Neural cell (in vitro differentiated cells): ENCODE results near the gene PDGFA.

ENCODE experiments used
- MXI1 ChIP-seq: fragments of 450-650 bp; conservative IDR thresholded peaks from 2 replicates; pipeline ENCODE4 v1.6.1; 2014; ENCODE audit warnings: antibody characterized with exemption, mild to moderate bottlenecking; ENCODE audit not compliant: poor library complexity, severe bottlenecking
- SMC3 ChIP-seq: fragments of 450-650 bp; conservative IDR thresholded peaks from 2 replicates; pipeline ENCODE4 v1.6.1; 2014; ENCODE audit warnings: antibody characterized with exemption, mild to moderate bottlenecking, moderate library complexity; ENCODE audit not compliant: poor library complexity
- TF ChIP-seq, protein P1 (sequence below): fragments of 450-650 bp; IDR thresholded peaks from 2 replicates; pipeline ENCODE4 v1.5.1; 2014; ENCODE audit warnings: antibody characterized with exemption, mild to moderate bottlenecking, moderate library complexity; ENCODE audit not compliant: poor library complexity, severe bottlenecking
- TF ChIP-seq, protein P2 (sequence below): IDR thresholded peaks from 2 replicates; pipeline ENCODE4 v1.6.1; 2012; ENCODE audit warnings: borderline replicate concordance

DNA sequence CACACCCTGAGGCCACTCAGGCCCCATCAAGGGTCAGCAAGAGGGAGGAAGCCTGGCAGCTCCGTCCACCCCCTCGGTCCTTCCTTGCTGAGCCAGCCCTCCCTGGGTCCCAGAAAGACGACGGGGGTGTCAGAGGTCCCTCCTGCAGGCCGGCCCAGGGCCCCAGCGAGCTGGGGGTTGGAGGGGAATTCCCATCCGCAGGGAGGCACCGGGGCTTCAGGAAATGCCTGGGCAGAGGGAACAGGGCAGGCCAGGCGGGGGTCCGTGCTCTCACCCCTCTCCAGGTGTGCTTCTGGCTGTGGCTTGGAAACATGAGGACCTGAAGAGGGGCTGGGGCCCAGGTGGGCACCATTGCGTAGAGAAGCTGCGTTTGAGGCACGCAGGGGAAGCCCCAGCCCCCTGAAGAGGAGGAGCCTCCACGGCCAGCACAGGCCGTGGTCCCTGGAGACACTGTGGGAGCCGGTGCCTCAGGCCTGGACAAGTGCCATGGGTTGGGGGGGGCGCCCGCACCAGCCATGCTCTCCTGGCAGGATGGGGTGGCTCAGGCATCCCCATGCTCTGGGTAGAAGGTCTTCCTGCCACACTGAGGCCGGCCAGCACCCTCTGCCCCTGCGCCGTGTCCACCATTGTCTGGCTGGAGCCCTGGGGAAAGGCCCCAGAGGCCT is 66.7 kb downstream of the PDGFA start:
- TF ChIP-seq, protein P1, sequence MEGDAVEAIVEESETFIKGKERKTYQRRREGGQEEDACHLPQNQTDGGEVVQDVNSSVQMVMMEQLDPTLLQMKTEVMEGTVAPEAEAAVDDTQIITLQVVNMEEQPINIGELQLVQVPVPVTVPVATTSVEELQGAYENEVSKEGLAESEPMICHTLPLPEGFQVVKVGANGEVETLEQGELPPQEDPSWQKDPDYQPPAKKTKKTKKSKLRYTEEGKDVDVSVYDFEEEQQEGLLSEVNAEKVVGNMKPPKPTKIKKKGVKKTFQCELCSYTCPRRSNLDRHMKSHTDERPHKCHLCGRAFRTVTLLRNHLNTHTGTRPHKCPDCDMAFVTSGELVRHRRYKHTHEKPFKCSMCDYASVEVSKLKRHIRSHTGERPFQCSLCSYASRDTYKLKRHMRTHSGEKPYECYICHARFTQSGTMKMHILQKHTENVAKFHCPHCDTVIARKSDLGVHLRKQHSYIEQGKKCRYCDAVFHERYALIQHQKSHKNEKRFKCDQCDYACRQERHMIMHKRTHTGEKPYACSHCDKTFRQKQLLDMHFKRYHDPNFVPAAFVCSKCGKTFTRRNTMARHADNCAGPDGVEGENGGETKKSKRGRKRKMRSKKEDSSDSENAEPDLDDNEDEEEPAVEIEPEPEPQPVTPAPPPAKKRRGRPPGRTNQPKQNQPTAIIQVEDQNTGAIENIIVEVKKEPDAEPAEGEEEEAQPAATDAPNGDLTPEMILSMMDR, result no peak
- TF ChIP-seq MXI1, result no peak
- TF ChIP-seq, protein P2, sequence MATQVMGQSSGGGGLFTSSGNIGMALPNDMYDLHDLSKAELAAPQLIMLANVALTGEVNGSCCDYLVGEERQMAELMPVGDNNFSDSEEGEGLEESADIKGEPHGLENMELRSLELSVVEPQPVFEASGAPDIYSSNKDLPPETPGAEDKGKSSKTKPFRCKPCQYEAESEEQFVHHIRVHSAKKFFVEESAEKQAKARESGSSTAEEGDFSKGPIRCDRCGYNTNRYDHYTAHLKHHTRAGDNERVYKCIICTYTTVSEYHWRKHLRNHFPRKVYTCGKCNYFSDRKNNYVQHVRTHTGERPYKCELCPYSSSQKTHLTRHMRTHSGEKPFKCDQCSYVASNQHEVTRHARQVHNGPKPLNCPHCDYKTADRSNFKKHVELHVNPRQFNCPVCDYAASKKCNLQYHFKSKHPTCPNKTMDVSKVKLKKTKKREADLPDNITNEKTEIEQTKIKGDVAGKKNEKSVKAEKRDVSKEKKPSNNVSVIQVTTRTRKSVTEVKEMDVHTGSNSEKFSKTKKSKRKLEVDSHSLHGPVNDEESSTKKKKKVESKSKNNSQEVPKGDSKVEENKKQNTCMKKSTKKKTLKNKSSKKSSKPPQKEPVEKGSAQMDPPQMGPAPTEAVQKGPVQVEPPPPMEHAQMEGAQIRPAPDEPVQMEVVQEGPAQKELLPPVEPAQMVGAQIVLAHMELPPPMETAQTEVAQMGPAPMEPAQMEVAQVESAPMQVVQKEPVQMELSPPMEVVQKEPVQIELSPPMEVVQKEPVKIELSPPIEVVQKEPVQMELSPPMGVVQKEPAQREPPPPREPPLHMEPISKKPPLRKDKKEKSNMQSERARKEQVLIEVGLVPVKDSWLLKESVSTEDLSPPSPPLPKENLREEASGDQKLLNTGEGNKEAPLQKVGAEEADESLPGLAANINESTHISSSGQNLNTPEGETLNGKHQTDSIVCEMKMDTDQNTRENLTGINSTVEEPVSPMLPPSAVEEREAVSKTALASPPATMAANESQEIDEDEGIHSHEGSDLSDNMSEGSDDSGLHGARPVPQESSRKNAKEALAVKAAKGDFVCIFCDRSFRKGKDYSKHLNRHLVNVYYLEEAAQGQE, result no peak
- TF ChIP-seq SMC3, result no peak
